ENCODE measurements around the gene LPCAT2. TPM values are rescaled to one million over a fixed set of nuclear protein-coding genes. Genes with fewer than 3 reads are reported as not detected.

LPCAT2 gene
- total RNA-seq, 1 experiment from 2014 or later, result 7.1 TPM

GRCh38 chr16:55499951-55500529 is 8.8 kb upstream of the LPCAT2 start (continued):
- TF ChIP-seq ZMAT4 (CRISPR knock-in tag; IDR thresholded peaks at IDR 0.05), result no peak
- no peak for TF ChIP-seq HMGXB4 (CRISPR knock-in tag; IDR thresholded peaks at IDR 0.05)

- peaks cover 4% of the 10 kb centered on the region; the same call in 1 of the 2 replicates for H3K36me3 Mint-ChIP-seq
- no peak overlapping the region for H3K4me3 Mint-ChIP-seq
- POLR2A ChIA-PET, result no interaction called here
- ATAC-seq (no peak), DNase-seq (ENCODE audit: low spot score) (no peak)
- H3K9me3 Mint-ChIP-seq, result no peaks in the 10 kb centered on the region
- peaks cover 12% of the 10 kb centered on the region for H3K4me1 Mint-ChIP-seq
- no peaks in the 10 kb centered on the region for H3K27me3 Mint-ChIP-seq (ENCODE audit: low read depth)
- TF ChIP-seq ESRRA (CRISPR knock-in tag; IDR thresholded peaks at IDR 0.05; ENCODE audit: borderline replicate concordance) (no peak), NFE2L1 (CRISPR knock-in tag; IDR thresholded peaks at IDR 0.05) (no peak), ZNF425 (CRISPR knock-in tag; conservative IDR thresholded peaks at IDR 0.05) (no peak), CTCF (IDR thresholded peaks at IDR 0.05) (no peak), MLX (CRISPR knock-in tag; IDR thresholded peaks at IDR 0.05) (no peak)
- CTCF ChIA-PET, result interaction anchor here (0.7 to 3.0 kb wide), 11 partner anchors 14 to 359 kb away, joined by 3 to 62 read pairs (median 8); partner anchors contain the start of gene MMP2
- H3K27ac Mint-ChIP-seq, result no peak overlapping the region
Measured at GRCh38 chr16:55500530-55501011, 8.3 kb upstream of the LPCAT2 start.

GRCh38 chr16:55501549-55502322 is 7.1 kb upstream of the LPCAT2 start:
- peak; percentile 69 for ATAC-seq
- peak; percentile 59 for DNase-seq (ENCODE audit: low spot score)
- POLR2A ChIA-PET, result no interaction called here
- CTCF ChIA-PET, result interaction anchor here (0.7 to 3.0 kb wide), 25 partner anchors 8 to 512 kb away, joined by 3 to 62 read pairs (median 6); partner anchors contain the start of genes IRX6 and MMP2
- H3K27ac Mint-ChIP-seq, result no peak overlapping the region
- H3K36me3 Mint-ChIP-seq, result peaks cover 11% of the 10 kb centered on the region; the same call in 1 of the 2 replicates
- peaks cover 8% of the 10 kb centered on the region for H3K4me1 Mint-ChIP-seq
- H3K27me3 Mint-ChIP-seq (ENCODE audit: low read depth), result no peaks in the 10 kb centered on the region
- H3K9me3 Mint-ChIP-seq, result no peaks in the 10 kb centered on the region
- H3K4me3 Mint-ChIP-seq, result no peak overlapping the region
- TF ChIP-seq ZNF671 (CRISPR knock-in tag; IDR thresholded peaks at IDR 0.05) (no peak), ZNF219 (CRISPR knock-in tag; IDR thresholded peaks at IDR 0.05; ENCODE audit: borderline replicate concordance) (no peak), RORB (CRISPR knock-in tag; IDR thresholded peaks at IDR 0.05) (no peak), CTCF (IDR thresholded peaks at IDR 0.05) (no peak; the same call in 1 of the 2 replicates), ZNF423 (CRISPR knock-in tag; IDR thresholded peaks at IDR 0.05) (no peak), ZSCAN18 (CRISPR knock-in tag; IDR thresholded peaks at IDR 0.05) (no peak), E2F5 (CRISPR knock-in tag; IDR thresholded peaks at IDR 0.05) (no peak), E2F1 (CRISPR knock-in tag; IDR thresholded peaks at IDR 0.05) (no peak), ELF4 (CRISPR knock-in tag; IDR thresholded peaks at IDR 0.05; ENCODE audit: low read depth) (no peak), GTF2I (CRISPR knock-in tag; conservative IDR thresholded peaks at IDR 0.05) (no peak)
